NB4 (cell line): Measurements from ENCODE around the gene MAP4.

ENCODE experiments used
- DNase-seq: peaks from one replicate; pipeline ENCODE4 v3.0.0; 2010; ENCODE audit warnings: low read depth
- H3K4me3 ChIP-seq: one replicate; pipeline ENCODE4 v1.5.1; 2011; ENCODE audit warnings: mild to moderate bottlenecking, low read depth, low read length, moderate library complexity
- MYC ChIP-seq: IDR thresholded peaks from 2 replicates; pipeline ENCODE4 v1.6.1; 2011; ENCODE audit warnings: low read depth, low read length
- POLR2A ChIP-seq: IDR thresholded peaks from 2 replicates; pipeline ENCODE4 v1.6.1; 2011; ENCODE audit warnings: mild to moderate bottlenecking; ENCODE audit not compliant: insufficient read length; ENCODE audit errors: extremely low read depth
- TF ChIP-seq, protein P1 (sequence below): IDR thresholded peaks from 2 replicates; pipeline ENCODE4 v1.6.1; 2011; ENCODE audit warnings: low read depth, low read length

The MAP4 gene

DNA sequence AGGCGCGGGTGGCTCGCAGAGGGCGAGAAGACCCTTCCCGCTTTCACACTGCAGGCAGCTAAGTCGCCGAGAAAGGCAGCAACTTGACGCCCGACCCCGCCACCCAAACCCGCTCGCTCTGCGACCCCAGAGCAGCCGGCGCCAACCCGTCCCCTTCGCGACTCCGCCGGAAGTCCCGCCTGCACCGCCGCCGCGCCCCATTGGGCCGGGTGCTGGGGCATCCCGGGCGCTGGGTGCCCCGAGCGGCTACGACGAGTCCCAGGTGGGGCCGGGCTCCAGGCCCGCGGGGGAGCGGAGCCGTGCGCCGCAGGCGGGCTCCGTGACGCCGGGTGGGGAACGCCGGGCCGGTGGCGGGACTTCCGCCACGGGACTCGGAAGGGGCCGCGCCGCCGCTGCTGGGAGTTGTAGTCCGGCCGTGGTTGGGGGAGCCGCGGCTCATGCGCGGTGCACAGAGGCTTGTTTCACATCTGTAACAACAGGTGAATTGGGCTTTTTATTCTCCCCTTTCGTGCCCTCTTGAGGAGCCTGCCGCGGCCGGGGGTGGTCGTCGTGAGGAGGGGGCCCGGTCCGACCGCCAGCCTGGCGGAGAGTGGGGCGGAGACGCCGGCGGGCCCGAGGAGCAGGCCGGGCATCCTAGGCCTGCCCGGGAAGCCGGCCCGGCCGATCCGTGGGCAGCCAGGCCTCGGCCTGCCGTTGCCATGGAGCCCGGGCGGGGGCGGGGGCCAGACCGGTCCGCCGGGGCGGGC is 213.3 kb downstream of the MAP4 start, which contains the start of gene DHX30:
Gene DHX30, plus strand, starts transcription at position 405 of the 746 bp plus-strand sequence. CDS start 7,546 bp downstream, outside the sequence.
- peak; percentile 91 for DNase-seq
- H3K4me3 ChIP-seq = peak within 1 kb of the TSS; percentile 92
- TF ChIP-seq MYC = peak; percentile 40; the same call in 1 of the 2 replicates
- TF ChIP-seq POLR2A = peak; percentile 46
- TF ChIP-seq, protein P1, sequence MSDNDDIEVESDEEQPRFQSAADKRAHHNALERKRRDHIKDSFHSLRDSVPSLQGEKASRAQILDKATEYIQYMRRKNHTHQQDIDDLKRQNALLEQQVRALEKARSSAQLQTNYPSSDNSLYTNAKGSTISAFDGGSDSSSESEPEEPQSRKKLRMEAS = no peak
